ENCODE data around the gene CCDC177. TPM values are rescaled to one million over a fixed set of nuclear protein-coding genes. Genes with fewer than 3 reads are reported as not detected.

Gene CCDC177
- total RNA-seq, 4 donors from 2014 or later, result 0.22 TPM; not detected in 3

GRCh38 chr14:69554500-69554899, 20.2 kb downstream of the CCDC177 start:
- no peak for TF ChIP-seq CTCF (IDR thresholded peaks at IDR 0.05)
- no peak for TF ChIP-seq POLR2A (IDR thresholded peaks at IDR 0.05)
- intact Hi-C loops (cut with DNase I), result no loop called here
- Histone ChIP-seq H3K9me3 (no peaks in the 10 kb centered on the region), H3K36me3 (no peaks in the 10 kb centered on the region), H3K27me3 (peaks cover 0 to 38% (median 0%) of the 10 kb centered on the region in 4 donors), H3K4me1 (peaks cover 0 to 2% (median 0%) of the 10 kb centered on the region in 3 donors), H3K4me3 (no peak overlapping the region), H3K27ac (no peak overlapping the region)
- 35 to 54% methylated on average over 3 to 4 of the region's 4 CpGs for WGBS, 2 donors
- DNase-seq, result no peak

- DNase-seq, result no peak
- WGBS, 2 donors, result 13% methylated on average over 1 of the region's 1 CpG; no CpG with 5 or more reads in 1 of the 2 donors
- Histone ChIP-seq H3K4me3 (no peak overlapping the region), H3K4me1 (no peaks in the 10 kb centered on the region), H3K27ac (no peak overlapping the region), H3K36me3 (no peaks in the 10 kb centered on the region), H3K9me3 (no peaks in the 10 kb centered on the region), H3K27me3 (peaks cover 0 to 47% (median 0%) of the 10 kb centered on the region in 4 donors)
- TF ChIP-seq CTCF (IDR thresholded peaks at IDR 0.05) (no peak), POLR2A (IDR thresholded peaks at IDR 0.05) (no peak)
- intact Hi-C loops (cut with DNase I), result no loop called here
Observed at GRCh38 chr14:69553252-69553651, 21.4 kb downstream of the CCDC177 start.

DNA sequence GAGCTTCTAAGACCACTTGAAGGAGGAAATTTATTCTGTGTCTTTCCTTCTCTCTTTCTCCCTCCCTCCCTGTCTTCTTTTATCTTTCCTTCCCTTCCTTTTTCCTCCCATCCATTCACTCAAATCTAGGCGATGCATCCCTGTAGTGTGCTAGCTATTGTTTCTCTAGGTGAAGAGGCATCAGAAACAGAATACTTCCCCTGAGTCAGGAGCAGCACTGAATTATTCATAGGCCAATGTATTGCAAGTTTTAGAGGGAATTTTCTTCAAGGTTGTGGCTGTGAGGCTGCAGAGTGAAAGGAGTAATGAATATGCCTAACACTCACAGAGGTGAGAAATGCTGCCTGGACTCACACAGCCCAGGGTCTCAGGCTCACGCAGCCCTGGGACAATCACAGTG, 23.2 kb downstream of the CCDC177 start:
- WGBS, 2 donors, result 80 to 100% methylated on average over 1 to 2 of the region's 2 CpGs
- no peak overlapping the region for H3K27ac ChIP-seq
- TF ChIP-seq CTCF (IDR thresholded peaks at IDR 0.05) (no peak), POLR2A (IDR thresholded peaks at IDR 0.05) (no peak)
- no peak for DNase-seq
- no peak overlapping the region for H3K4me3 ChIP-seq
- no peaks in the 10 kb centered on the region for H3K36me3 ChIP-seq
- H3K4me1 ChIP-seq, result peaks cover 0 to 10% (median 4%) of the 10 kb centered on the region in 3 donors
- peaks cover 0 to 60% (median 0%) of the 10 kb centered on the region in 4 donors for H3K27me3 ChIP-seq
- intact Hi-C loops (cut with DNase I), result no loop called here
- H3K9me3 ChIP-seq, result no peaks in the 10 kb centered on the region

GRCh38 chr14:69548566-69548965, 26.1 kb downstream of the CCDC177 start:
- H3K4me1 ChIP-seq, result peaks cover 0 to 12% (median 4%) of the 10 kb centered on the region in 3 donors
- no peak overlapping the region for H3K27ac ChIP-seq
- TF ChIP-seq CTCF (IDR thresholded peaks at IDR 0.05), result no peak
- no peak for TF ChIP-seq POLR2A (IDR thresholded peaks at IDR 0.05)
- intact Hi-C loops (cut with DNase I), result no loop called here
- no peaks in the 10 kb centered on the region for H3K9me3 ChIP-seq
- peaks cover 0 to 75% (median 0%) of the 10 kb centered on the region in 4 donors for H3K27me3 ChIP-seq
- no peaks in the 10 kb centered on the region for H3K36me3 ChIP-seq
- no peak for DNase-seq
- 78 to 91% methylated on average over 5 to 8 of the region's 8 CpGs for WGBS, 2 donors
- H3K4me3 ChIP-seq, result no peak overlapping the region

DNA sequence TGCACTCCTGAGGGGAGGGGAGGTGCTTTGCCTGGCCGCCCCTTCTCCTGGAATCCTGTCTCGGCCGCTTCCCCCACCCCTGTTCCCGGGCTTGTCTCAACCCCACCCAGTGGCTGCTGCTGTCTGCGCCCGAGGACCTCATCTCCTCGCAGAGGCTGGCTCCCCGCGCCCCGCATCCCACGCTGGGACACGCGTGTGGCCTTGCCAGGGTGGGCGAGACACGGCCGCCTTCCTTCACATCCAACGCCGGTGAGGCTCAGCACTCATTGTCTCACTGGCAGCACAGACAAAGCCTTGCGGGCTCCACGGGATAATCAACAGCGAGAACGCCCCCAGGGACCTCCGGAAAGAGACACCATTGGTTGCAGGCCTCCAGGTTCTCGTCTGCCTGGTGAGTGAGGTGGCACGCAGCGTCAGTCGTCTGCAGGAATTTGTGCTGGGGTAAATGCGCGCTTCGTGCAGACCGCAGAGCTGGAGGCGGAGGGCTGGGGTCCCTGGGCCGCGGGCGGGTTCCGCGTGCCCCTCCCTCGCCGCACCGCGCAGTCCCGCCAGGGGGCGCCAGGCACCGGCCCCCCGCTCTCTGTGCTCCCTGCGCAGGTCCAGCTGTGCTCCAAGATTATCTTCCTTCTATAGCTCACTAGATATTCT, 26.8 kb downstream of the CCDC177 start:
- peaks cover 0 to 75% (median 0%) of the 10 kb centered on the region in 4 donors for H3K27me3 ChIP-seq
- 21 to 35% methylated on average over 10 to 11 of the region's 46 CpGs for WGBS, 2 donors

More for the DNA sequence above, 26.8 kb downstream of the CCDC177 start:
- DNase-seq, result no peak
- Histone ChIP-seq H3K36me3 (no peaks in the 10 kb centered on the region), H3K4me3 (peak overlapping the region in 1 of 4 donors; percentile 40), H3K9me3 (no peaks in the 10 kb centered on the region), H3K4me1 (peaks cover 0 to 19% (median 11%) of the 10 kb centered on the region in 3 donors), H3K27ac (no peak overlapping the region)
- TF ChIP-seq CTCF (IDR thresholded peaks at IDR 0.05) (peak in 5 of 6 experiments; percentile 23 to 60 (median 50)), POLR2A (IDR thresholded peaks at IDR 0.05) (no peak)
- intact Hi-C loops (cut with DNase I), result no loop called here

Data from esophagus squamous epithelium (tissue), 5 donors.